Mesothelial cell of epicardium (in vitro differentiated cells): Measurements from ENCODE around the gene MT1HL1. TPM values are rescaled to one million over a fixed set of nuclear protein-coding genes. Genes with fewer than 3 reads are reported as not detected.

ENCODE experiments used
- DNase-seq, 2 experiments: peaks; one replicate each; pipeline ENCODE4 v3.0.0; 2021; ENCODE audit warnings: low spot score in 2 of 2; ENCODE audit not compliant: unreplicated experiment in 2 of 2
- H3K27ac Mint-ChIP-seq: 2 replicates; pipeline ENCODE4 v1.8.0; 2021; ENCODE audit warnings: mixed read lengths
- H3K27me3 Mint-ChIP-seq: 2 replicates; pipeline ENCODE4 v1.8.0; 2021; ENCODE audit warnings: low read depth, mixed read lengths
- H3K36me3 Mint-ChIP-seq: 2 replicates; pipeline ENCODE4 v1.8.0; 2021; ENCODE audit warnings: mixed read lengths
- H3K4me1 Mint-ChIP-seq: 2 replicates; pipeline ENCODE4 v1.8.0; 2021; ENCODE audit warnings: mixed read lengths
- H3K4me3 Mint-ChIP-seq: 2 replicates; pipeline ENCODE4 v1.8.0; 2021; ENCODE audit warnings: mild to moderate bottlenecking, moderate library complexity, mixed read lengths
- H3K9me3 Mint-ChIP-seq: 2 replicates; pipeline ENCODE4 v1.8.0; 2021; ENCODE audit warnings: mixed read lengths
- CTCF ChIP-seq: fragments of 200-600 bp; sonication (generic); IDR thresholded peaks from one replicate; pipeline ENCODE4 v1.5.0; 2021; ENCODE audit warnings: antibody characterized with exemption; ENCODE audit not compliant: unreplicated experiment
- total RNA-seq: library from RNA; stranded (reverse); gene quantifications from 3 replicates; pipeline ENCODE4 v1.2.1, GENCODE V29; 2021

Gene MT1HL1
- total RNA-seq, 1 donor from 2014 or later: not detected

- TF ChIP-seq CTCF: no peak
- DNase-seq: no peak
- Mint-ChIP-seq H3K27ac (no peak overlapping the region), H3K9me3 (no peaks in the 10 kb centered on the region), H3K4me3 (no peak overlapping the region), H3K4me1 (peaks cover 12% of the 10 kb centered on the region), H3K36me3 (no peaks in the 10 kb centered on the region), H3K27me3 (peaks cover 2% of the 10 kb centered on the region)
These were observed 27.2 kb upstream of the MT1HL1 start for GRCh38 chr1:237031480-237031879.

- Mint-ChIP-seq H3K27me3 (peaks cover 2% of the 10 kb centered on the region), H3K36me3 (peaks cover 4% of the 10 kb centered on the region), H3K9me3 (peaks cover 5% of the 10 kb centered on the region), H3K27ac (no peak overlapping the region), H3K4me1 (peaks cover 12% of the 10 kb centered on the region), H3K4me3 (no peak overlapping the region)
- no peak for TF ChIP-seq CTCF
- no peak for DNase-seq
These were observed 25.8 kb upstream of the MT1HL1 start for GRCh38 chr1:237029850-237030535.

- Mint-ChIP-seq H3K4me3 (no peak overlapping the region), H3K9me3 (peaks cover 5% of the 10 kb centered on the region), H3K4me1 (peaks cover 12% of the 10 kb centered on the region), H3K27me3 (peaks cover 2% of the 10 kb centered on the region), H3K27ac (no peak overlapping the region), H3K36me3 (peaks cover 4% of the 10 kb centered on the region)
- TF ChIP-seq CTCF: no peak
- DNase-seq: no peak
These were observed 25.0 kb upstream of the MT1HL1 start for GRCh38 chr1:237029240-237029639.

GRCh38 chr1:237025358-237026074 is 21.3 kb upstream of the MT1HL1 start:
- Mint-ChIP-seq H3K36me3 (peaks cover 4% of the 10 kb centered on the region), H3K27ac (no peak overlapping the region), H3K4me1 (no peaks in the 10 kb centered on the region), H3K4me3 (no peak overlapping the region), H3K27me3 (no peaks in the 10 kb centered on the region), H3K9me3 (peaks cover 5% of the 10 kb centered on the region)
- TF ChIP-seq CTCF: no peak
- no peak for DNase-seq

GRCh38 chr1:237018896-237019295 is 14.7 kb upstream of the MT1HL1 start:
- Mint-ChIP-seq H3K36me3 (no peaks in the 10 kb centered on the region), H3K4me3 (no peak overlapping the region), H3K4me1 (no peaks in the 10 kb centered on the region), H3K27ac (no peak overlapping the region), H3K27me3 (no peaks in the 10 kb centered on the region), H3K9me3 (no peaks in the 10 kb centered on the region)
- no peak for TF ChIP-seq CTCF
- DNase-seq: no peak
